Stimulated activated CD8-positive, alpha-beta memory T cell treated with anti-CD3 and anti-CD28 coated beads, Interleukin-15, amount 100 ng/mL, for 48 hours (primary cell): ENCODE results near the gene CTDSPL2.
"Not testable (repeated sequence)": the region's sequence is repeated elsewhere in the genome, so short reads cannot be mapped to it uniquely, and the experiment has no call there.

Experiments
- DNase-seq, 2 donors: peaks; one replicate each; pipeline ENCODE4 v3.0.0-alpha.2; 2020; ENCODE audit warnings: low read depth in 2 of 2

CTDSPL2 gene

DNA sequence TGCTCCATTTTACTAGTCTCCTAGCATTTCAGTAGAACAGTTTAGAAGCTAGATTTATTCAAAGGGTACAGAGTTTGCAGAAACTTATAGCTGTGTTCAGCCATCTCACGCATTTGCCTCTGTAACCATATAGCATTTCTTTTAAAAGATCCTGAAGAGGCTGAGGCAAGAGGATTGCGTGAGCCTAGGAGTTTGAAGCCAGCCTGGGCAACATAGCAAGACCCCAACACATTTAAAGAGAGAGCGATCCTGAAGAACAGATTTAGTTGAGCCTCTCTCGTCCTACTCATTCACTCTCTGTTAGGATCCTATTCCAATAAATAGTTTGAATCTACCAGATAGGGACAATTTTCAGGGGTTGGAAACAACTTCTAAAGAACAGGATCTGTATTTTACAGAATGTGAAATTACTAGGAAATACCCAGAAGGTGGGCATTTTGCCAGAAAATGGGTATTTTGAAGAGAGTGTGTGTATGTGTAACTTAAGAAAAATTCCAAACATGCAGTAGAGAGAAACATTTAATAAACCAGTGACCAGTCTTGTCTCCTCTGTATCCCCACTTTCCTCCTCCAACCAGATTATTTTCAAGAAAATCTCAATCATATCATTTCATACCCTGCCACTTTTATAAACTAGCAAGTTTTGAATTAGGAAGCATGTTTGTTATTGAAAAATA is 114.0 kb downstream of the CTDSPL2 start:
- DNase-seq, result no peak

DNA sequence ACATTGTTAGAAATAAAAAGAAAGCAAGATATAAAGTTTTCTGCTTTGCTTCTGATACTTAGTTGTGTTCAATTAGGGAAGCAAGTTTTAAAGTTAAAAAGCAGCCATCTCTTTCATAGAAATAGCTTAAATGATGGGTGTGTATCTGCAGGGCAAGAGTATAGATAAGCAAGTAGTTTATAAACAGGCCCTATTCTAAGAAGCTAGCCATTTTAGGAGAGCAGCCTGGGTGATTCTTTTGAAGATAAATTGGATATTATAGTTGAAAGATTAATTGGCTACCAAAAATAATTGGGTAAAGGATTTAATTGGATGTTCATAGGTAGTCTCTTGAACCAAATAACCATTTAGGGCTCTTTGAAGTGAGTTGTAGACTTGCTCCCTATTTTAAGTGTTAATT is 115.2 kb downstream of the CTDSPL2 start:
- DNase-seq, result no peak

DNA sequence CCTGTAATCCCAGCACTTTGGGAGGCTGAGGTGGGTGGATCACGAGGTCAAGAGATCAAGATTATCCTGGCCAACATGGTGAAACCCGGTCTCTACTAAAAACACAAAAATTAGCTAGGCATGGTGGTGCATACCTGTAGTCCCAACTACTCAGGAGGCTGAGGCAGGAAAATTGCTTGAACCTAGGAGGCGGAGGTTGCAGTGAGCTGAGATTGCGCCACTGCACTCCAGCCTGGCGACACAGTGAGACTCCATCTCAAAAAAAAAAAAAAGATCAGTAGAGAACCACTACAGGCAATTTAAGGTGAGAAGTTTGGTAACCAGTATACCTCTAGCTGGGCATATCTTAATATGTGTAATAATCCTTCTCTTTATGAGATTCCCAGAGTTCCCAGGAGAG is 117.3 kb downstream of the CTDSPL2 start:
- not testable (repeated sequence) for DNase-seq

DNA sequence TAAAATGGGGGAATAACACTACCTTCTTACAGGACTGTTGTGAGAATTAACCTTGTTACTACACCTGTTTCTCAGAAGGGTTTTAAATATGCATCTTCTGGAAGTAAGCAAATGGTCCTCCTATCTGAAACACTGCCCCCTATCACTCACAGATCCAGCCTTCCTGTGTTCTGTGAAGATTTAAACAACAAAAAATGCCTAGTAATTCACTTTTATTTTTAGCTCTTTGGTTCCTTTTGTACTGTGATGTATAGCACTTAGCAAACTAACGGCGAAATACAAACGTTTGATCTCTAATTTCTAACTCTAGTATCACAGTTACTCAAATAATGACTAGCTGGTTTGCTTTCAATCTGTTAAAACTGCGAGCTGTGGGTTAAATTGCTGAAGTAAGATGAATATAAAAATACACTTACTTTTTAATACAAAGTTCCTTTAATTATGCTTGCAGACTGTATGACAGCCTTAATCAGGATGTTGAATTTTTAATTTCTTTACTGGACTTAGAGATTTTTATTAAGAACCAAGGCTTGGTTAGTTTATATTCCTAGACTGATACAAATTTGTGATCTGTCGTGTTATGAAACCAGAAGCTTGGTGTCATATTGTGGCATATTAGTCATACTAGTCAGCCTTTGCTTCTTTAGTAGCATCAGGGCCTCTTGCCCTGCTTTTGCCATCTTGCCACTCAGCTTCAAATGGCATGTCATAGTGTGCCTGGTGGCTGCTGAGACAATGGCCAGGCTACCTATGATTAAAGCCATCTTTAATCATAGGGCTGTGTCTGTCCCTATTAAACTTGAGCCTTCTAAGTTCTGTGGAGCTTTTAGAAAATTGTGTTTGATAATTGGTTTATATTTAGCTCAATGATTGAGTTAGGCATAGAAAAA is 118.7 kb downstream of the CTDSPL2 start:
- peak; percentile 23 to 39 for DNase-seq

DNA sequence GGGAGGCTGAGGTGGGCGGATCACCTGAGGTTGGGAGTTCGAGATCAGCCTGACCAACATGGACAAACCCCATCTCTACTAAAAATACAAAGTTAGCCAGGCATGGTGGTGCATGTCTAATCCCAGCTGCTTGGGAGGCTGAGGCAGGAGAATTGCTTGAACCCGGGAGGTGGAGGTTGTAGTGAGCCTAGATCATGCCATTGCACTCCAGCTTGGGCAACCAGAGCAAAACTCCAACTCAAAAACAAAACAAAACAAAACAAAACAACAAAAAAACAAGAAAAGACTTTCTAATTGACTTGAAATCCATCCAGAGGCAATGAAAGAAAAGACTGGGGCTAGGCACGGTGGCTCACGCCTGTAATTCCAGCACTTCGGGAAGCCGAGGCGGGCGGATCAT is 121.7 kb downstream of the CTDSPL2 start:
- DNase-seq, result not testable (repeated sequence)

DNA sequence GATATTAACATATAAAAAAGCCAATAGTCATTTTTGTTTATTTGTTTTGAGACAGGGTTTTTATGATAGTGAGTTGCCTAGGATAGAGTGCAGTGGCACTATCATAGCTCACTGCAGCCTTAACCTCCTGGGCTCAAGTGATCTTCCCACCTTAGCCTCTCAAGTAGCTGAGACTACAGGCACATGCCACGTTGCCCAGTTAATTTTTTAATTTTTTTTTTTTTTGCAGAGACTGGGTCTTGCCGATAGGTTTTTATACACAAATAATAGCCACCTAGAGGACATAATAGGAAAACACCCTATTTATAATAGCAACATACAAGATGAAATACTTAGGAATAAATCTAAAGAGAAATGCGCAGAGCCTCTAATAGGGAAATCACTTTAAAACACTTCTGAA is 122.8 kb downstream of the CTDSPL2 start:
- DNase-seq, result no peak

DNA sequence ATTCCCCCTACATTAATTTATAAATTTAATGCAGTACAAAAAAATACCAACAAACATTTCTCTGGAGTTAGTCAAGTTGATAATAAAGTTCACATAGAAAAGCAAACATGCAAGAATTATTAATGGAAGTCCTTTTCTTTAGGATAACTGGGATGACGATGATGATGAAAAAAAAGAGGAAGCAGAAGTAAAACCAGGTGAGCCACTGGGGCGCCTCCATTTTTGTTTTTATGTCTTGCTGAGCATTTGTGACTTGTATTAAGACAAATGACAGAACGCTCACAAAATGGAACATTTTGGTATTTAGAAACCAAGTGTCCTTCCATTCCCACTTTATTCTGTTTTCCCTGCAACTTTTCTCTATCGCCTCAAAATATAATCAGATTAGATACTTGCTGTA is 123.3 kb downstream of the CTDSPL2 start:
- DNase-seq, result no peak

DNA sequence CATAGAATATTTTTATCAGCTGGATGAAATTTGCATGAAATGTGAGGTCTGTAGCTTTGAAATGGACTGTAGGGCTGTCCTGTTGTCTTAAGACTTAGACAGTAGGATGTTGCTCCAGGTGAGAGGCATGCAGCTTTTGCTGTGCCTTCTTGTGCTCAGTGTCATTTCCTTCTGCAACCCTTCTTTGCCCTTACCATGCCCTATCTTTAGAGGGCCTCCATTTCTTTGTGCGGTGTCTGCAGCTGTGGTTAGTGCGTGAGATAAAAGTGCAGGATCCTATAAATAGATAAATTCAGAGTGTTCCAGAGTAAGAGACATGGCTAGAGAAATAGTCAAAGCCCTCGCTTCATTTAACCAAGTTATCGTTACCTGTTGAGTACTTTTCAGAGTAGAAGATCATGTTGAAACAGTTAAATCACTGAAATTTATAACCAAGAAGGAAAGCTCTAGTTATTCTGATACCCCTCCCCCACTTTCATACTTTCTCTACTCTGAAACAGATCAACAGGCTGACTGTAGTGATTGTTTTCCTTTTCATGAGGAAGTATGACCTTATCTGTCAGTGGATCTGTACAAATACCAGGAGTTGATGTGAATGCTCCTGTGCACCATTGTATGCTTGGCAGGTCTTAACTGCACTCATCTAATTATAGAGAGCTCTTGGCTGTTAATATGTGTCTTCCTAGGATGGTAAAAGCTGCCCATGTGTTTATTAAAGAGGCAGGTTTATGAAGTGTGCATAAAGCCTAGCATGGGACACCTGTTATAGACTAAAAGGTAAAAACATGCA is 127.7 kb downstream of the CTDSPL2 start:
- DNase-seq, result no peak

DNA sequence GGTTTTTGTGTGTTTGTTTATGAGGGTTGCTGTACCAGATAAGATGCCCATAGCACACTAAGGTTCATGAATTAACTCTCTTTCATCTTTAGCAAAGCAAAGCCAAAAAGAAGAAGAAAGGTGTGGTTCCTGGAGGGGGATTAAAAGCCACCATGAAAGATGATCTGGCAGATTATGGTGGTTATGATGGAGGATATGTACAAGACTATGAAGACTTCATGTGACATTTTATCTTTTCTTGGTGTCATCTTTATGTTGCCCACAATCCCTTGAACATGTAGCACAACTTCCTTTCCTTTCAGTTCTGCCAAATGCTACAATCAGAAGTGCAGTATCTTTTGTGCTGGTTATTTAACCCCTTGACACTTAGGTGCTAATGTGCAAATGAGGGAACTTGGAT is 133.5 kb downstream of the CTDSPL2 start:
- DNase-seq, result not testable (repeated sequence)

DNA sequence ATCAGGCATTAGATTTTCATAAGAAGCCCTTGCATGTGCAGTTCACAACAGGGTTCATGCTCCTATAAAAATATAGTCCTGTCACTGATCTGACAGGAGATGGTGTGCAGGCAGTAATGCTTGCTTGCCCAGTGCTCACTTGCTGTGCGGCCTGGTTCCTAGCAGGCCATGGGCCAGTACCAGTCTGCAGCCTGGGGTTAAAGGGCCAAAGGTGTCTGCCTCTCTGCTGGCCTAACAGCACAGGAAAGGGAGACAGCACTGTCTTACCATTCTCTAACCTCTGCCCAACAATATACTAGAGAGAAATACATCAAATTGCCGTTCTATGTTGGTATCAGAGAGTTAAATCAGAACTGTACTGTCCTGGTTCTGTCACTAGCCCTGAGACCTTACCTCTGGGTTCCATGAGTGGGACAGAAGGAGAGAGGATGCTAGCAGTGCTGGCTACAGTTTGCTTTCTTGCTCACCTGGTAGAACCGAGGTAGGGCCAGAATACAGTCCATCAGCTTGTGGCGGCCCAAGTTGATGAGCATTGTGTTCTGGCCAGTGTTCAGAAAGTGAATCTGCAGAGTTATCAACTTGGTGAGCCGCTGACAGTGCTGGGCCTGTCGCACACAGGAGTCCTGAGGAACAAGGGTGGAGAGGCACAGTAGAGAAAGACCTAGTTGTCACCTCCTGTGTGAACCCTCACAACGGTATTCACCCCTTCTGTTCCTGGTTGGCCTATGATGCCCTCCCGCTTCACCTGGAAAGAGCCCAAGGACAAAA is 138.1 kb downstream of the CTDSPL2 start:
- no peak for DNase-seq

DNA sequence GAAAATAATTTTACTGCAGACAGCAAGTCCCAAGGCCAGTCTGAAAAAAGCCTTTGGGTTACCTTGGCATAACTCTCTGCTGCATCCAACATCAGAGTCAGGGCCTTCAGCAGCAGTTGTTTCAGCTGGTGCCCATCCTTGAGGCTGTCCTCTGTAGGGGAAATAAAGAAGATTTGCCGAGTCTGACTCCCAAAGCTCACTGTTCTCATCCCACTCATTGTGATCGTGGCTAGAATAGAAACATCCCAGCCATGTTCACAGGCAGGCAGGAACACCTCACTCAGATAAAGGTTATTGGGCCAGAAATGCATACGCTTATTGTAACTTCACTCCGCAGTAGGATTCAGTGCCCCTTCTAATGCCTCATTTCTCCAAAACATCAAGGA is 138.7 kb downstream of the CTDSPL2 start:
- no peak for DNase-seq

DNA sequence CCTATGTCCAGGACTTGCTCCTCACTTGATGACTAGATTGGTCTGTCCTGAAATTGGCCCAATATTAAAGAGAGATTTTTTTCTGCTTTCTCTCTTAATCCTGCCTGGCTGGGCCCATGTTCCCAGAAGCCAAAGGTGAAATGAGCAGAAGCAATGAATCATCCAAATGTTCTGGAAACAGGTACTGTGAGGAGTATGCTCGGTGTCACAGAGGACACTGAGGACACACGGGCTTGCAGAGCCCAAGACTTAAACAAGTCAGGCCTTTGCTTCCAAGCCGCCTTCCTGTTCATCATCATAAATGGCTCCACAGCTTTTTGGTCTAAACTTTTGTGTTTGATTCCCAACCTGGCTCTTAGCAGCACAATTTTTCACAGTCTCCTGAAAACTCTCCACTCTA is 140.9 kb downstream of the CTDSPL2 start:
- DNase-seq, result no peak

DNA sequence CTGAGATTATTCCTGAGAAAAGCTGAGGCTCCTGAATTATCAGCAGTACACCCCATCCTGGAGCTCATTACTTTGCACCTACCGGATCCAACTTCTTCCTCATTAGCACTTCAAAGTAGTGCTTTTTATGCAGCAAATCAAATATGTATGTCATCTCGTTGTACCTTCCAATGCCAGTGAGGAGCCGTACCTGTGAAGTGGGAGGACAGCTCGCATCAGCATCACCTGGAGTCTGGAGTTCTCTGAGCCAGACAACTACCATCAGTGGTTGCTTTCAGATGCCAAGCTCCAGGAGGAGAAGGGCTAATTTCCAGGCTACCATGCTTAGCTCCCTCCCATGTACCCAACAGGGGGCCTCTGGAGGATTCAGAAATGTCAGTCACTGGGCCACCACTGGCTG is 141.9 kb downstream of the CTDSPL2 start:
- DNase-seq, result no peak

DNA sequence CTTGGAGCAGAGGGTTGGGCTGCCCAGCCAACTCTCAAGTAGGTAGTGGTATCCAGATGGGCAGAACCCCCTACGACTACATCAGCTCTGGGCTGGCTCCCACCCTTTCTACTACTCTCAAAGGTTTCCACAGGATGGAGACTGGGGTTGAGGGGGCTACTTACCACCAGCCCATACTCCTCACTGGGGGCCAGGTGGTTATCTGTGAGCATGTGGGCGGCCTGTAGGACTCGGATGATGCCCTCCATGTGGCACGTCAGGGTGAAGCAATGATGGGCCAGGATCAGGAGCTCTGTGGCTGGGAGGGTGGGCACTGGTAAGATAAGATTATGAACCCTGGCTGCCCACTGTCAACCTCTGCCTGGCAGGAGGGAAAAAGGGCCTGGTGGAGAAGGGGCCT is 142.9 kb downstream of the CTDSPL2 start:
- DNase-seq, result no peak

DNA sequence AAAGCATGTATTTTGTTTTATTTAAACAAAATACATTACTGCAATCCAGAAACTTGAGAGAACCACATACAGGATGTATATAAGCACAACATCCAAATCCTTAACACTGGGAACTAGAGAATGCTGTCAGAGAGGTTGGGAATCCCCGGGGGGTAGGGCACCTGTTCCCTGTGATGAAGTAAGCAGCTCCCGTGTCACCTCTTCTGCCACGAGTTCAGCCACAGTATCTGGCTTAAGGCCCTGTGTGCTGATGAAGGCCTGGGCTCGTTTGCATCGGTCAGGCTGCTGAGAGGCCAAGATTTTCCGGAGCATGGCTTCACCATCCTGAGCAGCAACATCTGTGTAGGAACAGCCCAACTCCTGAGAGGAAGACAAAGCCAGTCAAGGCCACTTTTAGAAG is 146.0 kb downstream of the CTDSPL2 start:
- no peak for DNase-seq

DNA sequence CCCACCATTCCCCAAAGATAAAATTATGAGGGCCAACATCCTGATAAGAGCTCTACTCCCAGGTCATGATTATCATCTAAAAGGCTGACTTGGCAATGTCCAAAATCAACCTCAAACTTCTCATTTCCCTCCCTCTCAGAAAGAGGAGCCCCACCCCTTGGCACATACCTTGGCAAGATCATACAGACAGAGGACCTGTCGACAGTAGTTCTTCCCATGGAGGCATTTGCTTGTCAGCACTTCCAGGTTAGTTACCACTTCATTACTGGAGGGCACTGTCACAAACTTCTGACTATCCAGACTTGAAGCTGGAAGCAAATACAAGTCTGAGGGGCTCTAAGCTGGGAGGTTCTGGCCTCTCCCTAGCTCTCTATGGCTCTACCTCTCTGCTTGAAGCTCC is 147.3 kb downstream of the CTDSPL2 start:
- DNase-seq, result no peak
